GM21360 (cell line): ENCODE results near the gene P2RX2.
"Not testable (repeated sequence)": the region's sequence is repeated elsewhere in the genome, so short reads cannot be mapped to it uniquely, and the experiment has no call there.

Experiments
- ATAC-seq: cut with Tn5 transposase; IDR thresholded peaks from one replicate; pipeline ENCODE4 v1.9.1; 2021; ENCODE audit warnings: mild to moderate bottlenecking, moderate library complexity; ENCODE audit not compliant: unreplicated experiment

Gene P2RX2

DNA sequence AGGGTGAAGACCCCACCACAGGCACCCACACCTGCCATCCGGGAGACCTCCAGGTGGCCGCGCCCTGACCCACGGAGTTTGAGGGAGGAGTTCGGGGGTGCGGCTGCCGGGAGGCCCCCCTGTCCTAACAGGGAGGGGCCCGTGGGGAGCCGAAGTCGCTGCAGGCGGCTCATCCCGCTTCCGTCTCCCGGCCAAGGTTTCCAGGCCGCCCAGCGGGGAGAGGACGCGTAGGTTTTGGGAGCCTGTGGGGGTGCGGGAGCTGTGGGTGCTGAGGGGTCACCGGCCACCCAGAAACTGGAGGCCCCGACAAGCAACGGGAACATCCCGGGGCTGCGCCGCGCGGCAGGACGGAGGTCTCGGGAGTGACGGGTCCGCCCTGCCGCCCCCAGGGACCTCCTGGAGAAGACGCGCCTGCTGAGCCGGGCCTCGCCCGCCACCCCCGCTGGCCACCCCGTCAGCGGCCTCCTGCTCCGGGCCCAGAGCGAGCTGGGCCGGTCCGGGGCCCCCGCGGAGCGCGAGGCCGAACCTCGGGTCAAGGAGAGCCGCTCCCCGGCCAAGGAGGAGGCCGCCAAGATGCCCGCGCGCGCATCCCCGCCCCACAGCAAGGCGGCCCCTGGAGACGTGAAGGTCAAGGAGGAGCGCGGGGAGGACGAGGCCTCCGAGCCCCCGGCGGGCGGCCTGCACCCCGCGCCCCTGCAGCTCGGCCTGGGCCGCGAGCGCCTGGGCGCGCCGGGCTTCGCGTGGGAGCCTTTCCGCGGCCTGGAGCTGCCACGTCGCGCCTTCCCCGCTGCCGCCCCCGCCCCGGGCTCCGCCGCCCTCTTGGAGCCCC is 35.8 kb upstream of the P2RX2 start:
- ATAC-seq: no peak

DNA sequence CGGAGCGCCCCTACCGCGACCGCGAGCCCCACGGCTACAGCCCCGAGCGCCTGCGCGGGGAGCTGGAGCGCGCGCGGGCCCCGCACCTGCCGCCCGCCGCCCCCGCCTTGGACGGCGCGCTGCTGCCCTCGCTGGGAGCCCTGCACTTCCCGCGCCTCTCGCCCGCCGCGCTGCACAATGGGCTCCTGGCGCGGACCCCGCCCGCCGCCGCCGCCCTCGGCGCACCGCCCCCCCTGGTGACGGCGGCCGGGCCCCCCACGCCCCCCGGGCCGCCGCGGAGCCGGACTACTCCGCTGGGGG is 35.2 kb upstream of the P2RX2 start:
- ATAC-seq: no peak

DNA sequence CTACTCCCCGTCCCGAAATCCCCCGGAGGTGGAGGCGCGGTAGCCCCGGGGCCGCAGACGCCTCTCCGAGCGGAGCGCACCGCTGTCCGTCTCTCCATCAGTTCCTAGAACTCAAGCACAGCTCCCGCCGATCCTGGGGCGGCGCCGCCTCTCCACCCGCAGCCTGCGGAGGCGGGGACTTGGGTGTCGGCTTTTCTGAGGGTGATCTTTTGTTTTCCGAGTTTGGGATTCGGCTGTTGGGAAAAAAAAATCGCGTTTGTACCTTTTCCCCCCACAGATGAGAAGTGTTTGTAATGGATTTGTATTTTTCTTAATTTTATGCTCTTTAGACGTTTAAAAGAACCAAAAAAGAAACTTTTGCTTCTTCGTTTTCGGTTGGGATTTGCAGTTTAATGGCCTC is 34.8 kb upstream of the P2RX2 start:
- no peak for ATAC-seq

DNA sequence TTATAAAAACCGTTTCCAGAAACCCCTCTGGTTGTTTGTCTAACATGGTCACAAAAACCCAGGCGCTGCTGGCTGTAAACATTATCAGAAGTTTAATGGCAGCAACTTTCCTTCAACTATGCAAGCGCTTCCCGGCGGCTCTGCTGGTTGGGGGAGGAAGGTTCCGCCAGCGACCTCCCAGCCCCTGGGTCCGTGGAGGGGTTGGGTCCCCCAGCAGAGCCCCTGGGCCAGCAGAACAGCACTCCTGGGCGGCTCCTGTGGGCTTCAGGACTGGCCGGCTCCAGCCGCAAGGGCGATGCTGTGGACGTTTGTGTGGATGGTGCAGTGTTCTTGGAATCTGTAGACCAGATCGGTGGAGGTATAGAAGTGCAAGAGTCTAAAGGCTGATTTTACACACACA is 34.1 kb upstream of the P2RX2 start:
- no peak for ATAC-seq

DNA sequence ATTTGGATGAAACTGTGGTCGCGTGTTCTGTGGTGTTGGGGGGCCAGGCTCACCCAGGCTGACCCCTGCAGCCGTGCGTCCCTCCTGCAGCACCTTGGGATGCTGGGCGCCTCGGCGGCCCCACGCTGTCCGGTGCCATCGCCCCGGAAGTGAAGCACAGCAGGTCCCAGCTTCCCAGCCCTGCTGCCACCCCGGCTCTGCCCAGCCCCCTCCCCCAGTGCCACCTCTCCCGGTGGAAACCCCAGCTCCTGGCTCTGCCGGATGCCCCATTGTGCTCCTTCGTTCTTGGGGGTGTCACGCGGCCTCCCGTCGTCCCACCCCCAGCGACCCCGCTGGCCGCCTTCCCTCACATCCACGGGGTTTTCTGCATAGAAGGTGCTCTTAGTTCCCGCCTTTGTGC is 33.4 kb upstream of the P2RX2 start:
- ATAC-seq: no peak

DNA sequence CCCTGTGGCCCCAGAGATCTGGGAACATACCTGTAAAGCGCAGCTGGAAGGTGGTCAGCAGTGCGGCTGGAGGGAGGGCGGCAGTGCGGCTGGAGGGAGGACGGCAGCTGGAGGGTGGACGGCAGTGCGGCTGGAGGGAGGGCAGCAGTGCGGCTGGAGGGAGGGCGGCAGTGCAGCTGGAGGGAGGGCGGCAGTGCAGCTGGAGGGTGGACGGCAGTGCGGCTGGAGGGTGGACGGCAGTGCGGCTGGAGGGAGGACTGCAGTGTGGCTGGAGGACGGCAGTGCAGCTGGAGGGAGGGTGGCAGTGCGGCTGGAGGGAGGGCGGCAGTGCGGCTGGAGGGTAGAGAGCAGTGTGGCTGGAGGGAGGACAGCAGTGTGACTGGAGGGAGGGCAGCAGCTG is 31.6 kb upstream of the P2RX2 start:
- no peak for ATAC-seq

DNA sequence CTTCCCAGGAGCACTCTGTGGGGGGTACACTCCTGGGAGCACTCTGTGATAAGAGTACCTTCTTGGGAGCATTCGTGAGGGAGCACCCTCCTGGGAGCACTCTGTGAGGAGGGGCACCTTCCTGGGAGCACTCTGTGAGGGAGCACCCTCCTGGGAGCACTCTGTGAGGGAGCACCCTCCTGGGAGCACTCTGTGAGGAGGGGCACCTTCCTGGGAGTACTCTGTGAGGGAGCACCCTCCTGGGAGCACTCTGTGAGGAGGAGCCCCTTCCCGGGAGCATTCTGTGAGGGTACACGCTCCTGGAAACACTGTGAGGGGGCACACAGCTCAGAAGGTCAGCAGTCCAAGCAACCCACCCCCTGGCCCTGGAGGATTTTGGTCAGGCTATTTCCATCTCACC is 30.8 kb upstream of the P2RX2 start:
- no peak for ATAC-seq

DNA sequence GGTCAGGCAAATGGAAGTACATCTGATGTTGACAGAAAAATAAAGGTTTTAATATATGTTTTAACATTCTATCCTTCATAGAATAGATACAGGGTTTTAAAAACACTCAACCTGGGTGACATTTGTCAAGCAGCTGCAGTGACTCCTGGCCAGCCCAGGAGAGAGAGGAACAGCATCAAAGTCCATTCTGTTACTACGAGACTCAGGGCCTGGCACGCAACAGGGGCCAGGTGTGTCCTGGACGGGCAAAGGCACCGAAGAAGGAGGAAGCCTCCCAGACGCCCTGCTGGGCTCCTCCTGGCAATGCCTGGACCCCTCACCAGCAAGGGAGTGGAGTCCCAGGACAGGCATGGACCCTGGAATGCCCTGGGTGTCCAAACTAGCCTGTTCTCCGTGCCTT is 30.3 kb upstream of the P2RX2 start:
- no peak for ATAC-seq

DNA sequence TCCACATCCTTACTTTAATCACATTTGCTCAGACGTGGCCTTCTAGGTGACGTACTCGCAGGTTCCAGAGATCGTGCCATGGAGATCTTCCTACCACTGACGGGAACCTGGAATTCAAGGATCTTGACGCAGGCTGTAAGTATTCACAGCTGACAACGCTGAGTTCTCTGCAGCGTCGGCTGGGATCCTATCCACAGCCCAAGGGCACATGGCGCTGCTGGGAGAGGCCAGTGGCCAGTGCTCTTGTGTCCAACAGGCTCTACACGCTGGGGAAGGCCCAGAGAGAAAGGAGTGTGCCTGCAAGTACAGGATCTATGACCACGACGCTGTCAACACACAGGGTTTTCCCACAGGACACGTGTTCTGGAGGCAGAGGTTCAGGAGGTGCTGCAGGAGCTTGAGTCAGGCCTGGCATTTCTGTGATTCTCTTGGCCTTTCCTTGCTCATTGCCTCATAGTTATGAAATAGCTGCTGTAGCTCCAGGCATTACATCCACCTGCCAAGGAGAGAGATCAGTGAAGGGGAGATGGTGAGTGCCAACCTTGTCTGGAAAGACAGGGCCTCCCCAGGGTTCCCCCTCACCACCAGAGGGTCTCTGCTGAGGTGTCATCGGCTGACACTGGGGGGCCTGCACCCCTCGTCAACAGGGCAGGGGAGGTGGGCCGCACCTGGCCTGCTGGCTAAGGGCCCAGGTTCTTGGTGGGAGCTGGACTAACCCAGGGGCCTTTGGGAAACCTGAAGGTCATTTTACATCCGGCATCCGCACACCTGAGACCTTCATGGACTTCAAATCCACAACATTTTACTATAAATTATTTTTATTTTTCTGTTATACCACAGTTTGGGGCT is 29.5 kb upstream of the P2RX2 start:
- ATAC-seq: no peak

DNA sequence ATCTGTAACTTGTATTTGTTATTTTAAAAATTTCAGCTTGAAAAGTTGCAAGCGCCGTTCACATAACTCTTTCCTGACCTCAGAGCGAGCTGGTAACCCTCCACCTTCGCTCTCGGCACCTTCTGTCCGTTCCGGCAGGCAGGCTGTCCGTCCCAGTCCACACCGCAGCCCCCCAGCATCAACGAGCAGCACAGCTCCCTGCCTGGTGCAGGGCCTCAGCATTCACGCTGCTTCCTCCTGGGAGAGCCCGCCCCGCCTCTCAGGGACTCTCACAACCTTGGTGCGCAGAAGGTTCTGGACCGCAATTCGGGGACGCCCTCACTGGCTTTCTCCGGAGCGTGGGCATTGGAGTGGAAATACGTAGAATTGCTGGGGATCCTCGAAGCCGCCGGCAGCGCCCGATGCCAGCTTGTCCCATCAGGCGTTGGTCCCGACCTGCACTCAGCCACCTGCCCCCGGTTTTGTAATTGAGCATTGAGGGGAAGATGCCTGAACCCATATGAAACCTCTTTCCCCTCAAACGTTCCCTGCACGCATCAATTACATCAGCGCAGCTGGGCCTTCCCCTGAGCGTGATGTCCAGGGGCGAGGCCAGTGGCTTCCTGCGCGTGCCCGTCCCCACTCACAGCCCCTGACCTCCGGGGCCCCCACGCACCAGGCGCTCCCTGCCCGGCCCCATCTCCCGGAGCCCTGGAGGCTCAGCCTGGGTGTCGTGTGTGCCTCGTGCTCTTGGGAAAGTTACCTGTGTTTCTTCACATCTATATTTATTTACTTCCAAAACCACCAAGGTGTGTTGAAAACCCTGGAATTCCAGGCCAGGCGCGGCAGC is 27.3 kb upstream of the P2RX2 start:
- no peak for ATAC-seq

DNA sequence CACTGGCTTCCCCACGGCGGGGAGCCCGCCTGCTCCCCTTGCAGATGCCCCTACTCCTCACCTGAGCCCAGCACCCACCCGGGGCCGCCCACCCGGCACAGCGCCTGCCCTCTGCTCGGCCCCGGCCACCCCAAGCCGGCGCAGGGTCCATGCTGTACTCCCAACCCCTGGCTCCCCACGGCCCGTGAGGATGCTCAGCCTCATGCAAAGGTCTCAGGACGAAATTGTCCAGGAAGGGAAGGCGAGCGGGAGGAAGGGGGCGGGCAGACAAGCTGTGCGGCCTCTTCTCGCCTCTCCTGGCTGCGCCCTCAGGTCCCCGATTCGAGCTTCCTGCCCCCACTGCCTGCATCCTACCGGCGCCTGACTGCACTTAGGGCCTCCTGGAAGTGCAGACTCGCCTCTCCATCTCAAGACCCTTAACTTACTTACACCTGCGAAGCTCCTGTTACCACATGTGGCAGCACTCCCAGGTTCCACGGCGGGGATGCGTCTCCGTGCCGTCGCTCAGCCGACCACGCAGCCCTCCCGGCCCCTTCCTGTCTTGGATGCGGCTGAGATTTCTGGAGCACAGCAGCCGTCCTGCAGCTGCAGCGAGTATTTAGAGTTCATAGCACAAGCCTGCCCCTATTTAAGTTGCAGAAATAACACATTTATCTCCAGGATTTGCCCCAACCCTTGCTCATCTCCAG is 26.1 kb upstream of the P2RX2 start:
- ATAC-seq: no peak

DNA sequence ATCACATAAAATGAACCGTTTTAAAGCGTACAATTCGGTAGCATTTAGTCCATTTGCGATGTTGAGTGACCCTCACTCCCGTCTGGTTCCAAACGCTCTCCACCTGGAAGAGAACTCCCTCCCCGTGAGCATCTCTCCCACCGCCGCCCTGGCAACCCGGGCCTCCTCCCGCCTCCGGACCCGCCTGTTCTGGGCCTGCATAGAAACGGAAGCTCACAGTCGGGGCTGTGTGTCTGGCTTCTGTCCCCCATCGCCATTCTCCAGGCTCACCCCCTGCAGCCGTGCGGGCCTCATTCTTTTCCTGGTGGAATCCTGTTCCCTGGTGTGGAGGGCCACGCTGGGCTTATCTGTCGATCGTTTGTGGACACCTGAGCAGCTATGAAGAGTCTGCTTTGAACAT is 25.5 kb upstream of the P2RX2 start:
- ATAC-seq: no peak

DNA sequence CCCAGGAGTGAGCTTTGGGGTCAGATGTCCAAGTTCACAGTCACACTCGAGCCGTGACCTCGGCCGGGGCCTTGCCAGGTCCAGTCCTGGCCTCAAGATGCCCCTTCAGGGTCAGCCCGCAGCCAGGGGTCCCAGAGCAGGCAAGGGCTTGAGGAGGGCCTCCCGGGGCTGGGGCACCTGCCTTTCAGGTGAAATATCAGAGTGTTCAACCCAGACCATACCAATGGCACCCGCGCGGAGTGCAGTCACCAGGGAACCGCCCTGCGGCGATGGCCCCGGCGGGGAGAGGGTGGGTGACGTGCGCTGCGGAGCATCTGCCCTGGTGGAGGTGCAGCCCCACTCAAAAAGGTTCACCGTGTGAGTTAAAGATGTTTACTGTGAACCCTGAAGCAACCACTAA is 25.1 kb upstream of the P2RX2 start:
- no peak for ATAC-seq

DNA sequence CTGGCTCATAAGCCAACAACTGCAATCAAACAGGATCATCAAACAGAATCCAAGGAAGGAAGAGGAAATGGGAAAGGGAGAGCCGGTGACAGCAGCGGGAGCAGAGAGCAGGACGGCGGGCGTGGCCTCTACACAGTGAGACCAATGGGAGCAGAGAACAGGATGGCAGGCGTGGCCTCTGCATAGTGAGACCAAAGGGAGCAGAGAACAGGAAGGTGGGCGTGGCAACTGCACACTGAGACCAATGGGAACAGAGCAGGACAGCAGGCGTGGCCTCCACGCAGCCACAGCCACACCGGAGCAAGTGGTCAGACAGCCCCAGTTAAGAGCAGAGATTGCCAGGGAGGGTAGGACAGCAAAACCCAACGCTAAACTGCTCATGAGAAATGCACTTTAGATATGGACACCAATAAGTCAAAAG is 24.6 kb upstream of the P2RX2 start:
- no peak for ATAC-seq

DNA sequence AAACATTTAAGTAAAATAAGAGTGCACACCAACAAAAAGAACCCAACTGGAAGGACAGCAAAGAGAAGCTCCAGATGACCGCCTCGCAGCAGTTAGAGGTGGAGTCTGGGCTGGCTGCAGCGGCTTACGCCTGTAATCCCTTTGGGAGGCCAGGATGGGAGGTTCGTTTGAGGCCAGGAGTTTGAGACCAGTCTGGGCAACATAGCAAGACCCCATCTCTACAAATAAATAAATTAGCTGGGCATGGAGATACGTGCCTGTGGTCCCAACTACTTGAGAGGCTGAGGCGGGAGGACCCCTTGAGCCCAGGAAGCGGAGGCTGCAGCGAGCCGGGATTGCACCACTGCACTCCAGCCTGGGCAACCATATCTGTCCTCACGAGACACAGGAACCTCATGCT is 23.4 kb upstream of the P2RX2 start:
- ATAC-seq: no peak

DNA sequence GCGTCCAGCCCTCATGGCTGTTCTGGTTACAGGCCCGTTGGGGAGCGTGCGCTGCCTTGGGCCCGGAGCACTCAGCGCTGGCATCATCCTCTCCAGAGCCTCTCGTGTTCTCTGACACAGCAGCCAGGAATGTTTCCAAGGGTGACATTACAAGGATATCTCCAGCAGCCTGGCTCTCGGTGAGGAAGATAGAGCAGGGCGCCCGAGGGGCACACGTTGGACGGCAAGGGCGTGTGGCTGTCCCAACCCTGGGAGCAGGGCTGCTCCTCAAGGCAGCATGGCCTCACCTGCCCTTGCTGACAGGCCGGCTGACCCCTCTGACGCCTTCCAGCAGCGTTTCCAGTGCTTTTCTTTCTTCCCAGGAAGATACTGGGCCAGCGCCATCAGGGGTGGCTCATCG is 22.6 kb upstream of the P2RX2 start:
- ATAC-seq: no peak

DNA sequence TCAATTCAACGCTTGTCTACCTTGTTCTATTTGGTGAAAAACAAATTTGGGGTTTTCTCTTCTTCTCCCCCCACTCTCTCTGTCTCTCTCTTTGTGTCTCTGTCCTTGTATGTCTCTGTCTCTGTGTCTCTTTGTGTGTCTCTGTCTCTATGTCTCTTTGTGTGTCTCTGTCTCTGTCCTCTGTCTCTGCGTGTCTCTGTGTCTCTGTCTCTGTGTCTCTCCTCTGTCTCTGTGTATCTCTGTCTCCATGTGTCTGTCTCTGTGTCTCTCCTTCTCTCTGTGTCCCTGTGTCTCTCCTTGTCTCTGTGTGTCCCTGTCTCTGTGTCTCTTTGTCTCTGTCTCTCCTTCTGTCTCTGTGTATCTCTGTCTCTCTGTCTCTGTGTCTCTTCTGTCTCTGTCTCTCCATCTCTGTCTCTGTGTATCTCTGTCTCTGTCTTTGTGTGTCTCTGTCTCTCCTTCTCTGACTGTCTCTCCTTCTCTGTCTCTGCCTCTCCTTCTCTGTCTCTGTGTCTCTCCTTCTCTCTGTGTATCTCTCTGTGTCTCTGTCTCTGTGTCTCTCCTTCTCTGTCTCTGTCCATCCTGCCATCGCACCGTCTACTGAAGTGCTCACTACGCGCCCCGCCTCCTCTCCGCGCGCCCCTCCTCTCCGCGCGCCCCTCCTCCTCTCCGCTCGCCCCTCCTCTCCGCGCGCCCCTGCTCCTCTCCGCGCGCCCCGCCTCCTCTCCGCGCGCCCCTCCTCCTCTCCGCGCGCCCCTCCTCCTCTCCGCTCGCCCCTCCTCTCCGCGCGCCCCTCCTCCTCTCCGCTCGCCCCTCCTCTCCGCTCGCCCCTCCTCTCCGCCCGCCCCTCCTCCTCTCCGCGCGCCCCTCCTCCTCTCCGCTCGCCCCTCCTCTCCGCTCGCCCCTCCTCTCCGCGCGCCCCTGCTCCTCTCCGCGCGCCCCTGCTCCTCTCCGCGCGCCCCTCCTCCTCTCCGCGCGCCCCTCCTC is 21.0 kb upstream of the P2RX2 start:
- no peak for ATAC-seq

DNA sequence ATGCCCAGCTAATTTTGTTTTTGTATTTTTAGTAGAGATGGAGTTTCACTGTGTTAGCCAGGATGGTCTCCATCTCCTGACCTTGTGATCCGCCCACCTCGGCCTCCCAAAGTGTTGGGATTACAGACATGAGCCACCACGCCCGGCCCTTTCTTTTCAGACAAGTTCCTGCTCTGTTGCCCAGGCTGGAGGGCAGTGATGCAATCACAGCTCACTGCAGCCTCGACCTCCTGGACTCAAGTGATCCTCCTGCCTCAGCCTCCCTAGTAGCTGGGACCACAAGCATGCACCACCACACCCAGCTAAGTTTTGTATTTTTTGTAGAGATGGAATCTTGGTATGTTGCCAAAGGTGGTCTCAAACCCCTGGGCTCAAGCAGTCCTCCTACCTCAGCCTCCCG is 19.1 kb upstream of the P2RX2 start:
- not testable (repeated sequence) for ATAC-seq

DNA sequence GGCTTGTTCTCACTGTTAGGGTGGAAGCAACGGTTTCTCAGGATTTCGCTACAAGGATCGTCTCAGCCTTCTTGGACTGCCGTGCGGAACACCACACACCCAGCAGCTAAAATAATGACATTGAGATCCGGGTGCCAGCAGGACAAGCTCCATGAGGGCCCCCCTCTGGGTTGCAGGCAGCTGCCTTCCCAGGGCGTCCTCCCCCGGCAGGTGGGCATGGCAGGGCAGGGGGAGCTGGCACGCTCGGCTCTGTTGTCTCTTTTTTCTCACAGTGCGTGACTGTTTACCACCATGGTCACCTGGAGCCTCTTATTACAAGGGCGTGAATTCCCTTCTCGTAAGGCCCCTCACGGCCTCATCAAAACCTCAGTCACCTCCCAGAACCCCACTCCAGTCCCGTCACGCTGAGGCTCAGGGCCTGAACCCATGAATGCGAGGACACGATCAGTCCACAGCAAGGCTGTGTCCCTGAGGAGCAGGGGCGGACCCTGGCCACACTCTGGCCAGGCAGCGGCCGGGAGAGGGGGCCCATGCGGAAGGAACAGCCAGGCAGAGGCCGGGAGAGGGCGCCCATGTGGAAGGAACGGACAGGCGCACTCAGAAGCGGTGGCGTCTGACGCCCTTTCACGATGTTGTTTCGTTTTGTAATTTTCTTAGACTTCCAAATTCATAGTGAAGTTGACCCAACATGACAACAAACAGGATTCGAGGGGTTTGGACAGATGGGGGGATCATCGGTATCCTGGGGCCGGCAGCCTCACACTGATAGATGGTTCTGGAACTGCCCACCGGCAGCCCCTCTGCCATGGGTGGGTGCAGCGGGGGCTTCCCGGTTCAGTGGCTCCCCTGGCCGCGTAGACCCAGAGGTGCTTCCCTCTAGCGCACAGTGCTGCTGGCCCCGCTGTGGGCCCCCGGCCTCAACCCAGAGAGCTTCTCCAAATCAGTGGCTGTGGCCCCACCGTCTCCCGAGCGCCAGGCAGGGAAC is 18.2 kb upstream of the P2RX2 start:
- no peak for ATAC-seq
